HepG2 (cell line): Measurements from ENCODE around the gene ARAP1. TPM values are rescaled to one million over a fixed set of nuclear protein-coding genes. Genes with fewer than 3 reads are reported as not detected.

Experiments
- ATAC-seq: fragments of 200-7000 bp; cut with Tn5 transposase; 3 replicates; pipeline ENCODE4 v1.9.1; 2020; ENCODE audit warnings: mild to moderate bottlenecking, moderate library complexity
- BruUV-seq: library from RNA; stranded (reverse); fragments of 400-500 nt; replicated peaks from 2 replicates; lab custom pipeline; 2021; lab: Mats Ljungman, UMichigan
- CTCF ChIA-PET: fragments of 300-600 bp; formaldehyde crosslinking; extraction: SDS; loops from one replicate; lab custom pipeline; 2021; ENCODE audit warnings: low total read pairs, inconsistent platforms, low intra/inter-chr PET ratio; lab: Yijun Ruan, JAX
- POLR2A ChIA-PET: fragments of 350-600 bp; sonication (Branson Sonifier 250); formaldehyde crosslinking; loops from one replicate; lab custom pipeline; 2020; ENCODE audit warnings: antibody characterized with exemption, inconsistent platforms; lab: Yijun Ruan, JAX
- DNase-seq: peaks from one replicate; pipeline ENCODE4 v3.0.0-alpha.2; 2015; ENCODE audit warnings: low spot score
- FAIRE-seq: peaks from 3 replicates; lab custom pipeline; 2011; peaks lifted over from hg19 to GRCh38; lab: Jason Lieb, UNC
- H2AFZ ChIP-seq: one replicate; pipeline ENCODE4 v1.6.1; 2011; ENCODE audit warnings: low read length, inconsistent platforms
- H3K27ac ChIP-seq: fragments of 300-600 bp; 3 replicates; pipeline ENCODE4 v1.8.0; 2011; ENCODE audit warnings: mixed run types, mild to moderate bottlenecking, mixed read lengths, low read length, inconsistent platforms; ENCODE audit not compliant: insufficient read depth; ENCODE audit errors: extremely low read length
- H3K27me3 ChIP-seq, 2 experiments: fragments of 200-600 bp in 1 of 2; 2 replicates in 1 of 2; 3 replicates in 1 of 2; pipeline versions ENCODE4 v1.6.0 to v1.8.0; 2011; ENCODE audit warnings: low read length in 2 of 2, mild to moderate bottlenecking in 2 of 2, moderate library complexity in 2 of 2, inconsistent platforms in 1 of 2; ENCODE audit not compliant: insufficient read depth in 2 of 2, control insufficient read depth in 1 of 2
- H3K36me3 ChIP-seq, 2 experiments: fragments of 200-600 bp in 1 of 2; replicated peaks in 1 of 2; 2 replicates in 1 of 2; 3 replicates in 1 of 2; pipeline versions ENCODE4 v1.5.1 to v1.8.0; 2011; ENCODE audit warnings: low read length in 2 of 2, inconsistent platforms in 1 of 2; ENCODE audit not compliant: insufficient read depth in 2 of 2, control insufficient read depth in 1 of 2
- H3K4me1 ChIP-seq: 2 replicates; pipeline ENCODE4 v1.5.1; 2012; ENCODE audit warnings: low read length, inconsistent platforms; ENCODE audit not compliant: insufficient read depth
- H3K4me2 ChIP-seq: 2 replicates; pipeline ENCODE4 v1.6.0; 2011; ENCODE audit warnings: low read depth, low read length, inconsistent platforms
- H3K4me3 ChIP-seq, 3 experiments: fragments of 200-600 bp in 1 of 3; sonication (generic), shearing (Covaris generic) in 1 of 3; replicated peaks in 1 of 3; 2 replicates each; pipeline ENCODE4 v1.5.1; 2011 to 2016; ENCODE audit warnings: low read length in 3 of 3, inconsistent platforms in 2 of 3, low read depth in 2 of 3, mild to moderate bottlenecking in 2 of 3, control low read depth in 1 of 3, mixed read lengths in 1 of 3; ENCODE audit not compliant: insufficient read depth in 1 of 3
- H3K79me2 ChIP-seq: one replicate; pipeline ENCODE4 v1.6.1; 2011; ENCODE audit warnings: low read length, inconsistent platforms; ENCODE audit not compliant: insufficient read depth
- H3K9ac ChIP-seq: 2 replicates; pipeline ENCODE4 v1.6.0; 2011; ENCODE audit warnings: mild to moderate bottlenecking, low read depth, low read length, inconsistent platforms; ENCODE audit not compliant: insufficient read depth
- H3K9me3 ChIP-seq: 2 replicates; pipeline ENCODE4 v1.5.1; 2012; ENCODE audit warnings: mild to moderate bottlenecking, low read length
- H4K20me1 ChIP-seq: 2 replicates; pipeline ENCODE4 v1.6.0; 2011; ENCODE audit warnings: inconsistent platforms, mild to moderate bottlenecking, low read length, moderate library complexity; ENCODE audit not compliant: insufficient read depth
- BRCA1 ChIP-seq: sonication (generic); formaldehyde crosslinking; IDR thresholded peaks from 2 replicates; pipeline ENCODE4 v1.4.0; 2020; ENCODE audit warnings: missing genetic modification reagents
- NPAS2 ChIP-seq: sonication (generic); formaldehyde crosslinking; IDR thresholded peaks from 2 replicates; pipeline ENCODE4 v1.8.0; 2022; ENCODE audit warnings: mild to moderate bottlenecking, missing genetic modification reagents, borderline replicate concordance
- ZNF430 ChIP-seq: sonication (generic); formaldehyde crosslinking; IDR thresholded peaks from 2 replicates; pipeline ENCODE4 v1.9.0; 2021; ENCODE audit warnings: mild to moderate bottlenecking, missing genetic modification reagents
- ZNF446 ChIP-seq: sonication (generic); formaldehyde crosslinking; IDR thresholded peaks from 2 replicates; pipeline ENCODE4 v1.5.0; 2020; ENCODE audit warnings: mild to moderate bottlenecking, missing genetic modification reagents
- WGBS: methylation state at CpG from one replicate; pipeline ENCODE4 v1.1.6; 2017; ENCODE audit warnings: low lambda C conversion rate; 5-methylcytosine and 5-hydroxymethylcytosine counted together
- in situ Hi-C: cut with HindIII; loops from 2 replicates; pipeline ENCODE4 v1.10.0; 2017; ENCODE audit warnings: low pct_unique_long_range_greater_than_20kb; ENCODE audit not compliant: extremely low pct_ligation_motif_present
- intact Hi-C: fragments of 100-400 bp; cut with micrococcal nuclease; formaldehyde crosslinking; loops from one replicate; pipeline ENCODE4 v1.10.0; 2022; ENCODE audit not compliant: unreplicated experiment
- polyA plus RNA-seq, 8 experiments: library from polyadenylated mRNA; depleted of rRNA in 3 of 8; stranded (reverse) in 7 of 8; unstranded in 1 of 8; fragments of >200 nt; fragmentation: Illumina TruSeq in 4 of 8; extraction: Trizol in 4 of 8; gene quantifications; 2 replicates each; pipeline versions ENCODE4 v1.2.1 to v1.2.3, GENCODE V29; 2011 to 2016; ENCODE audit warnings: low read depth in 4 of 8, missing spikeins in 1 of 8, mixed read lengths in 1 of 8; ENCODE audit not compliant: insufficient read depth in 1 of 8
- total RNA-seq, 5 experiments: library from RNA; depleted of rRNA; stranded (reverse); fragments of >200 nt; fragmentation: Illumina TruSeq; extraction: Trizol; gene quantifications; 2 replicates each; pipeline ENCODE4 v1.2.3, GENCODE V29; 2016; ENCODE audit warnings: low read depth in 1 of 5
- TF ChIP-seq, protein P1 (sequence below): sonication (generic); formaldehyde crosslinking; IDR thresholded peaks from 2 replicates; pipeline ENCODE4 v1.5.0; 2020; ENCODE audit warnings: missing genetic modification reagents
- TF ChIP-seq, protein P2 (sequence below): IDR thresholded peaks from 2 replicates; pipeline ENCODE4 v1.4.0; 2020; ENCODE audit warnings: mild to moderate bottlenecking, missing genetic modification reagents

ARAP1 gene
- total and polyA plus RNA-seq, 2 of the 13 experiments (the other 11 are each of a cell fraction or from before 2014, with no cell fraction given): 43.2 to 55.5 TPM

DNA sequence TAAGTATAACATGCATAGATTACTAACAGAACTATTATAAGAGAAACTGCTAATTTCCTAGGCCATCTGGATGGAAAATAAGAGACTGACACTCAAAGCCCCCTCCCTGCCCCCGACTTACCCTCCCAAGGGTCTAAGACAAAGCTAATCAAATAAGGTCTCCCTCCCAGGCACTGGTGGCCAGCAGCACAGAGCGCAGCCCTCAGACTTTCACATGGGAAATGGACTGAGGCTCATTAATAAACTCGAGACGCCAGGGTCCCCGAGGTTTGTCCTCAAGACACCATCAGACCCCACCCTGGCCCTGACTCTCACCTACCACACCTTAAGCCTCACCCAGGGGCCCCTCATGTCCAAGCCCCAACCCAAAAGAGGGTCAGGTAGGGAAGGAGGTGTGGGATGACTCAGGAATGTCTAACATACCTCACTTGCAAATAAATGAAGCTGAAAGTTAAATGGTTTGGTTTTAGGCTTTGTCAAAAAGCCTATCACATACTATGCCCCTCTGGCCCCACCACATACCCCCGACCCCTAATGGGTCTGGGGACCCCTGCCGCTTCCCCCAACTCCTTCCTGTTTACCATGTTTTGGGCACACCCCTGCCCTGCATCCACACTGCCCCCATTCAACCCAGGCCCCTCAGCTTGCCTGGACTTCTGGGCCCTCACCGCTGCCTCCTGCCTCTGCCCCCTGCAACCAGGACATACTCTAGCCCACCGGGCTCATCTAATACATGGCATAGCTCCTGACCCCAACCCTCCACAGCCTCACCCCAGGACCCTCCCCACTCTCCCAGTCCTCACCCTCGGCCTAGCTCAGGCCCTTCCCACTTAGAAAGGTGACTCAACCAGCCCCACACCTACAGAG is 11.4 kb downstream of the ARAP1 start:
- no peaks in the 10 kb centered on the region for H3K9me3 ChIP-seq
- peak overlapping the region; percentile 56; the same call in 1 of the 2 replicates for H3K9ac ChIP-seq
- ATAC-seq: no peak
- no peak for FAIRE-seq
- ChIA-PET CTCF (interaction anchor here (0.7 kb wide), 1 partner anchor 15 kb away, joined by 3 read pairs; no protein-coding TSS in a partner anchor), POLR2A (no interaction called here)
- peaks cover 68% of the 10 kb centered on the region for H3K4me1 ChIP-seq
- H3K27me3 ChIP-seq: no peaks in the 10 kb centered on the region
- no peak for DNase-seq
- WGBS: 81% methylated on average over 10 of the region's 10 CpGs
- TF ChIP-seq, protein P1, sequence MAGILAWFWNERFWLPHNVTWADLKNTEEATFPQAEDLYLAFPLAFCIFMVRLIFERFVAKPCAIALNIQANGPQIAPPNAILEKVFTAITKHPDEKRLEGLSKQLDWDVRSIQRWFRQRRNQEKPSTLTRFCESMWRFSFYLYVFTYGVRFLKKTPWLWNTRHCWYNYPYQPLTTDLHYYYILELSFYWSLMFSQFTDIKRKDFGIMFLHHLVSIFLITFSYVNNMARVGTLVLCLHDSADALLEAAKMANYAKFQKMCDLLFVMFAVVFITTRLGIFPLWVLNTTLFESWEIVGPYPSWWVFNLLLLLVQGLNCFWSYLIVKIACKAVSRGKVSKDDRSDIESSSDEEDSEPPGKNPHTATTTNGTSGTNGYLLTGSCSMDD: no peak
- 0 out of 2 replicates have a peak, but pooled peaks have one; percentile 19 for TF ChIP-seq ZNF430
- intact Hi-C loops (no loop called here), in situ Hi-C loops (no loop called here)
- H3K4me3 ChIP-seq: peak overlapping the region in 1 of 3 experiments; percentile 5; a peak in 1 of 6 replicates
- H4K20me1 ChIP-seq: peaks cover 6% of the 10 kb centered on the region; the same call in 1 of the 2 replicates
- H3K27ac ChIP-seq: peak overlapping the region; percentile 59
- H3K79me2 ChIP-seq: peaks cover 87% of the 10 kb centered on the region
- peaks cover 5 to 40% of the 10 kb centered on the region in 2 experiments; a peak in 4 of 5 replicates for H3K36me3 ChIP-seq
- no TSS peak for BruUV-seq
- H2AFZ ChIP-seq: no peak overlapping the region
- H3K4me2 ChIP-seq: peak overlapping the region; percentile 56

DNA sequence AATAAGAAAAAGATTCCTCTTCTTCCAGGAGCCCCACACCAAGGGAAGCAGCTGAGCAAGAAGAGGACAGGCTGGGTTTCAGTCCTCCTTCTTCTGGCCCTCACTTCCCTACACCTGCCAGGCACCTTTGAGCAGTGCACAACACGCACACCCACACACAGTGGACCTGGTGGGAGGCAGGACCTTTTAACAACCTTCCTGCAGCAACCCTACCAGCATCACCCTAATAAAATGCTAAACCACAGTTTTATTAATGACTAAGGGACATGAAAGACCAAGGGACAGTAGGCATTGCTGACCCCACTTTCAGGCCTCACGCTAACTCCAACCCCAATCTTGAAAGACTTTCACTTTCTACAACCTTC is 12.2 kb downstream of the ARAP1 start:
- Histone ChIP-seq H3K36me3 (peaks cover 5 to 36% of the 10 kb centered on the region in 2 experiments; a peak in 4 of 5 replicates), H3K27ac (no peak overlapping the region), H3K4me3 (no peak overlapping the region), H3K4me1 (peaks cover 70% of the 10 kb centered on the region), H3K79me2 (peaks cover 87% of the 10 kb centered on the region), H3K4me2 (no peak overlapping the region), H4K20me1 (peaks cover 6% of the 10 kb centered on the region; the same call in 1 of the 2 replicates), H3K9me3 (no peaks in the 10 kb centered on the region), H3K27me3 (no peaks in the 10 kb centered on the region), H3K9ac (no peak overlapping the region), H2AFZ (no peak overlapping the region)
- in situ Hi-C loops: no loop called here
- CTCF ChIA-PET: no interaction called here
- POLR2A ChIA-PET: no interaction called here
- FAIRE-seq (no peak), ATAC-seq (no peak), DNase-seq (no peak)
- 100% methylated on average over 2 of the region's 2 CpGs for WGBS
- TF ChIP-seq, protein P2, sequence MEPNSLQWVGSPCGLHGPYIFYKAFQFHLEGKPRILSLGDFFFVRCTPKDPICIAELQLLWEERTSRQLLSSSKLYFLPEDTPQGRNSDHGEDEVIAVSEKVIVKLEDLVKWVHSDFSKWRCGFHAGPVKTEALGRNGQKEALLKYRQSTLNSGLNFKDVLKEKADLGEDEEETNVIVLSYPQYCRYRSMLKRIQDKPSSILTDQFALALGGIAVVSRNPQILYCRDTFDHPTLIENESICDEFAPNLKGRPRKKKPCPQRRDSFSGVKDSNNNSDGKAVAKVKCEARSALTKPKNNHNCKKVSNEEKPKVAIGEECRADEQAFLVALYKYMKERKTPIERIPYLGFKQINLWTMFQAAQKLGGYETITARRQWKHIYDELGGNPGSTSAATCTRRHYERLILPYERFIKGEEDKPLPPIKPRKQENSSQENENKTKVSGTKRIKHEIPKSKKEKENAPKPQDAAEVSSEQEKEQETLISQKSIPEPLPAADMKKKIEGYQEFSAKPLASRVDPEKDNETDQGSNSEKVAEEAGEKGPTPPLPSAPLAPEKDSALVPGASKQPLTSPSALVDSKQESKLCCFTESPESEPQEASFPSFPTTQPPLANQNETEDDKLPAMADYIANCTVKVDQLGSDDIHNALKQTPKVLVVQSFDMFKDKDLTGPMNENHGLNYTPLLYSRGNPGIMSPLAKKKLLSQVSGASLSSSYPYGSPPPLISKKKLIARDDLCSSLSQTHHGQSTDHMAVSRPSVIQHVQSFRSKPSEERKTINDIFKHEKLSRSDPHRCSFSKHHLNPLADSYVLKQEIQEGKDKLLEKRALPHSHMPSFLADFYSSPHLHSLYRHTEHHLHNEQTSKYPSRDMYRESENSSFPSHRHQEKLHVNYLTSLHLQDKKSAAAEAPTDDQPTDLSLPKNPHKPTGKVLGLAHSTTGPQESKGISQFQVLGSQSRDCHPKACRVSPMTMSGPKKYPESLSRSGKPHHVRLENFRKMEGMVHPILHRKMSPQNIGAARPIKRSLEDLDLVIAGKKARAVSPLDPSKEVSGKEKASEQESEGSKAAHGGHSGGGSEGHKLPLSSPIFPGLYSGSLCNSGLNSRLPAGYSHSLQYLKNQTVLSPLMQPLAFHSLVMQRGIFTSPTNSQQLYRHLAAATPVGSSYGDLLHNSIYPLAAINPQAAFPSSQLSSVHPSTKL (CRISPR knock-in tag): no peak
- TF ChIP-seq BRCA1 (CRISPR knock-in tag): no peak
- TF ChIP-seq ZNF446: no peak
- TF ChIP-seq NPAS2 (CRISPR knock-in tag): no peak
- TF ChIP-seq, all 625 proteins: peak for 0
- intact Hi-C loops: no loop called here
- BruUV-seq: no TSS peak
